Measurements from ENCODE around the gene ZFYVE9.

Gene ZFYVE9

GRCh38 chr1:52190500-52191252 is 48.8 kb downstream of the ZFYVE9 start:
- H3K4me1 ChIP-seq (ENCODE audit: control insufficient read depth in 1 of 2, insufficient read depth in 1 of 2, low read depth in 1 of 2, low read length in 1 of 2) = no peaks in the 10 kb centered on the region
- H3K27ac ChIP-seq = no peak overlapping the region
- no peak overlapping the region for H3K4me3 ChIP-seq (ENCODE audit: low read depth in 1 of 2, low read length in 1 of 2)
- H3K27me3 ChIP-seq = no peaks in the 10 kb centered on the region
- no peak for TF ChIP-seq CTCF (IDR thresholded peaks at IDR 0.05)
- no peaks in the 10 kb centered on the region for H3K36me3 ChIP-seq
- H3K9me3 ChIP-seq = no peaks in the 10 kb centered on the region

GRCh38 chr1:52191395-52191965 is 49.6 kb downstream of the ZFYVE9 start:
- H3K4me3 ChIP-seq (ENCODE audit: low read depth in 1 of 2, low read length in 1 of 2) = no peak overlapping the region
- H3K27me3 ChIP-seq = no peaks in the 10 kb centered on the region
- TF ChIP-seq CTCF (IDR thresholded peaks at IDR 0.05) = no peak
- H3K4me1 ChIP-seq (ENCODE audit: control insufficient read depth in 1 of 2, insufficient read depth in 1 of 2, low read depth in 1 of 2, low read length in 1 of 2) = no peaks in the 10 kb centered on the region
- no peak overlapping the region for H3K27ac ChIP-seq
- H3K36me3 ChIP-seq = no peaks in the 10 kb centered on the region
- no peaks in the 10 kb centered on the region for H3K9me3 ChIP-seq

GRCh38 chr1:52192024-52192423 is 50.1 kb downstream of the ZFYVE9 start:
- Histone ChIP-seq H3K36me3 (no peaks in the 10 kb centered on the region), H3K9me3 (no peaks in the 10 kb centered on the region), H3K4me3 (ENCODE audit: low read depth in 1 of 2, low read length in 1 of 2) (no peak overlapping the region), H3K4me1 (ENCODE audit: control insufficient read depth in 1 of 2, insufficient read depth in 1 of 2, low read depth in 1 of 2, low read length in 1 of 2) (no peaks in the 10 kb centered on the region), H3K27ac (no peak overlapping the region), H3K27me3 (no peaks in the 10 kb centered on the region)
- TF ChIP-seq CTCF (IDR thresholded peaks at IDR 0.05) = no peak

- no peak overlapping the region for H3K4me3 ChIP-seq (ENCODE audit: low read depth in 1 of 2, low read length in 1 of 2)
- H3K27me3 ChIP-seq = no peaks in the 10 kb centered on the region
- H3K4me1 ChIP-seq (ENCODE audit: control insufficient read depth in 1 of 2, insufficient read depth in 1 of 2, low read depth in 1 of 2, low read length in 1 of 2) = no peaks in the 10 kb centered on the region
- no peak overlapping the region for H3K27ac ChIP-seq
- H3K9me3 ChIP-seq = no peaks in the 10 kb centered on the region
- no peaks in the 10 kb centered on the region for H3K36me3 ChIP-seq
- TF ChIP-seq CTCF (IDR thresholded peaks at IDR 0.05) = no peak
Measured at GRCh38 chr1:52192436-52192835, 50.5 kb downstream of the ZFYVE9 start.

GRCh38 chr1:52193985-52194384 is 52.1 kb downstream of the ZFYVE9 start:
- Histone ChIP-seq H3K4me1 (ENCODE audit: control insufficient read depth in 1 of 2, insufficient read depth in 1 of 2, low read depth in 1 of 2, low read length in 1 of 2) (no peaks in the 10 kb centered on the region), H3K36me3 (no peaks in the 10 kb centered on the region), H3K4me3 (ENCODE audit: low read depth in 1 of 2, low read length in 1 of 2) (no peak overlapping the region), H3K9me3 (no peaks in the 10 kb centered on the region), H3K27me3 (no peaks in the 10 kb centered on the region), H3K27ac (no peak overlapping the region)
- TF ChIP-seq CTCF (IDR thresholded peaks at IDR 0.05) = no peak
